AG04450 (cell line): ENCODE measurements around the gene KLHL33. TPM values are rescaled to one million over a fixed set of nuclear protein-coding genes. Genes with fewer than 3 reads are reported as not detected.

Experiments used
- CTCF ChIA-PET: fragments of 300-600, 350-600 bp; formaldehyde crosslinking; extraction: SDS; loops from one replicate; lab custom pipeline; 2022; ENCODE audit warnings: antibody characterized with exemption, inconsistent platforms; lab: Charles Lee
- POLR2A ChIA-PET: fragments of 350-600 bp; formaldehyde crosslinking; extraction: SDS; loops from one replicate; lab custom pipeline; 2021; ENCODE audit warnings: antibody characterized with exemption, inconsistent platforms; lab: Yijun Ruan, JAX
- DNase-seq: peaks from one replicate; pipeline ENCODE4 v3.0.0-alpha.2; 2011; ENCODE audit warnings: low read depth, low spot score
- H3K27ac ChIP-seq: one replicate; pipeline ENCODE4 v1.5.1; 2012; ENCODE audit warnings: low read depth, low read length, control low read depth
- H3K27me3 ChIP-seq: one replicate; pipeline ENCODE4 v1.6.0; 2012; ENCODE audit warnings: low read length; ENCODE audit not compliant: control insufficient read depth, insufficient read depth
- H3K4me3 ChIP-seq: 2 replicates; pipeline ENCODE4 v1.5.1; 2011; ENCODE audit warnings: mild to moderate bottlenecking, low read depth, low read length, control low read depth
- H3K9me3 ChIP-seq: 2 replicates; pipeline ENCODE4 v1.5.1; 2012; ENCODE audit warnings: low read length; ENCODE audit not compliant: control insufficient read depth, insufficient read depth
- polyA minus RNA-seq: library from RNA; depleted of rRNA, polyadenylated mRNA; stranded (reverse); fragments of >200 nt; gene quantifications from 2 replicates; pipeline ENCODE4 v1.2.3, GENCODE V29; 2011; rRNA and poly(A)+ RNA removed
- polyA plus RNA-seq: library from polyadenylated mRNA; depleted of rRNA; stranded (reverse); fragments of >200 nt; gene quantifications from 2 replicates; pipeline ENCODE4 v1.2.3, GENCODE V29; 2011; rRNA removed
- TF ChIP-seq, protein P1 (sequence below): IDR thresholded peaks from 2 replicates; pipeline ENCODE4 v1.5.1; 2011; ENCODE audit warnings: low read depth, low read length, control low read depth, inconsistent platforms

KLHL33 gene, protein sequence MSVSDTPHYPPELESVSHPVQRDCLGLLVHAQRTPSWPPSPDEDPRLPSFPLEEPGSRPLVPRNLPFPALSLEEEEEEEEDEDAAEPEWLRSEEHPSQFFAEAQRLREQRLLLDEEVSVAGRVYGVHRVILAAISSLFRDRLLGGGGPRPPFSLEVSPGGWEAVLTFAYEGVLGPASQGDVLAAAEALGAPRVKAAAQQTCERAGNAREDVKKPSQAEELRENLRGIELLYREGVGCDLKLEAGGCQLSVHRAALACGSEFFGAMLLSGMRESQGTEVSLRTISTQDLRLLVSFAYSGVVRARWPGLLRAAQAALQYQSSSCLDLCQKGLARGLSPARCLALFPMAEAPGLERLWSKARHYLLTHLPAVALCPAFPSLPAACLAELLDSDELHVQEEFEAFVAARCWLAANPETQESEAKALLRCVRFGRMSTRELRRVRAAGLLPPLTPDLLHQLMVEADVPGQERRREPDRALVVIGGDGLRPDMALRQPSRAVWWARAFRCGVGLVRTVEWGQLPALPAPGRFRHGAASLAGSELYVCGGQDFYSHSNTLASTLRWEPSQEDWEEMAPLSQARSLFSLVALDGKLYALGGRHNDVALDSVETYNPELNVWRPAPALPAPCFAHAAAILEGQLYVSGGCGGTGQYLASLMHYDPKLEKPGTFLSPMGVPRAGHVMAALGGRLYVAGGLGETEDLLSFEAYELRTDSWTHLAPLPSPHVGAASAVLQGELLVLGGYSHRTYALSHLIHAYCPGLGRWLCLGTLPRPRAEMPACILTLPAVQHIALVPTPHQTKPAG
- polyA plus RNA-seq (0.06 and 0.09 TPM in 2 replicates), polyA minus RNA-seq (0.09 TPM in 2 replicates)

DNA sequence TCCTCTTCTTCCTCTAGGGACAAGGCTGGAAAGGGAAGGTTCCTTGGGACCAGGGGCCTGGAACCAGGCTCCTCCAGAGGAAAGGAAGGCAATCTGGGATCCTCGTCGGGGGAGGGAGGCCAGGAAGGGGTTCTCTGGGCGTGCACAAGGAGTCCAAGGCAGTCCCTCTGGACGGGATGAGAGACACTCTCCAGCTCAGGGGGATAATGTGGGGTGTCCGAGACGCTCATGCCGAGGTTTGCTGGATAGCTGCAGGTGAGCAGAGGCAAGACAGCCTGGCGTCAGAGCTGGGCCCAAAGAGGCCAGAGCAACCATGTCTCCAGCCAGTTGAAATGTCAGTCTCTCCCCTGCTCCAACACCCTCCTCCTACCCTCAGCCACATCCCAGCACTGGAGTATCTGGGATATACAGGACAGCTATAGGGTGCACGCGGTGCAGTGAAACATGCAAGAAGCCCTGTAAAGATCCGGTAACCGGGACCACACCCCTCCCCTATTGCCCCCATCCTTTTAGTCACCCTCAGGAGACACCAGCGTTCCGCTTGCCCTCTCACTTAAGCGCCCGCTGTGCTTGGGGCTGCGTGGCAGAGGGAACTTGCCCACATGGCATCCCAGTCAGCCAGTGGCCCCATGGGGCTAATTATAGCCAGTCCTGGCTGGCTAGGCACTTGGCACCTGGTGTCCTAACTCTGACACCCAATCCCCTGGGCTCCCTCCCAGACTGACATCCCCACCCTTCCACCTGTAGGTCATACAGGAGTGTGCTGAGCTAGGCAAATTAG, at the start of gene KLHL33:
KLHL33 (minus strand) TSS at position 585 of the 781 bp plus-strand sequence; CDS start at position 230, 355 bp downstream.
- no peak for DNase-seq
- Histone ChIP-seq H3K27me3 (peaks cover 3% of the 10 kb centered on the region), H3K4me3 (no peak within 1 kb of the TSS), H3K9me3 (no peaks in the 10 kb centered on the region; the same call in 1 of the 2 replicates), H3K27ac (no peak within 1 kb of the TSS)
- ChIA-PET POLR2A (no interaction called here), CTCF (interaction anchor here (4.4 kb wide), 1 partner anchor 21 kb away, joined by 22 read pairs; no protein-coding TSS in a partner anchor)
- TF ChIP-seq, protein P1, sequence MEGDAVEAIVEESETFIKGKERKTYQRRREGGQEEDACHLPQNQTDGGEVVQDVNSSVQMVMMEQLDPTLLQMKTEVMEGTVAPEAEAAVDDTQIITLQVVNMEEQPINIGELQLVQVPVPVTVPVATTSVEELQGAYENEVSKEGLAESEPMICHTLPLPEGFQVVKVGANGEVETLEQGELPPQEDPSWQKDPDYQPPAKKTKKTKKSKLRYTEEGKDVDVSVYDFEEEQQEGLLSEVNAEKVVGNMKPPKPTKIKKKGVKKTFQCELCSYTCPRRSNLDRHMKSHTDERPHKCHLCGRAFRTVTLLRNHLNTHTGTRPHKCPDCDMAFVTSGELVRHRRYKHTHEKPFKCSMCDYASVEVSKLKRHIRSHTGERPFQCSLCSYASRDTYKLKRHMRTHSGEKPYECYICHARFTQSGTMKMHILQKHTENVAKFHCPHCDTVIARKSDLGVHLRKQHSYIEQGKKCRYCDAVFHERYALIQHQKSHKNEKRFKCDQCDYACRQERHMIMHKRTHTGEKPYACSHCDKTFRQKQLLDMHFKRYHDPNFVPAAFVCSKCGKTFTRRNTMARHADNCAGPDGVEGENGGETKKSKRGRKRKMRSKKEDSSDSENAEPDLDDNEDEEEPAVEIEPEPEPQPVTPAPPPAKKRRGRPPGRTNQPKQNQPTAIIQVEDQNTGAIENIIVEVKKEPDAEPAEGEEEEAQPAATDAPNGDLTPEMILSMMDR: no peak

DNA sequence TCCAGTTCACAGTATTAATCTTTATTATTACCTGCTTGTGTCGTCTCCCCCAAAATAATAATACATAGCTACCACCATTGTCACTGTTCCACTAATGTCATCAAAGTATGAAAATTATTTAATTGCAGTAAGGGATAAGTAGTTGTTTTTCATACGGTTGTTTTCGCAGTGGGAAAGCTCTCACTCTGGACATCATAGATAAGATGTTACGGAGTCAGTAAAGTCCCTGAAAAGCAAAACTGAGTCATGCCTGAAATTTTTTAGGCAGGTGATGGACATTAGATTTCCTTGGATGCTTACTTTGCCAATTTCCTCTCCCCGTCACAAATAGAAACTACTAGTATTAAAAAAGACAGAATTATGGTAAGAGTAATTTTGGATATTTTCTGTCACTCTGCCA, 46.4 kb upstream of the KLHL33 start:
- ChIA-PET POLR2A (no interaction called here), CTCF (interaction anchor here (0.6 to 1.0 kb wide), 2 partner anchors 67 to 74 kb away, joined by 3 read pairs; no protein-coding TSS in a partner anchor)
- Histone ChIP-seq H3K4me3 (no peak overlapping the region), H3K27ac (no peak overlapping the region), H3K27me3 (no peaks in the 10 kb centered on the region), H3K9me3 (no peaks in the 10 kb centered on the region)
- TF ChIP-seq, protein P1: no peak
- DNase-seq: no peak

DNA sequence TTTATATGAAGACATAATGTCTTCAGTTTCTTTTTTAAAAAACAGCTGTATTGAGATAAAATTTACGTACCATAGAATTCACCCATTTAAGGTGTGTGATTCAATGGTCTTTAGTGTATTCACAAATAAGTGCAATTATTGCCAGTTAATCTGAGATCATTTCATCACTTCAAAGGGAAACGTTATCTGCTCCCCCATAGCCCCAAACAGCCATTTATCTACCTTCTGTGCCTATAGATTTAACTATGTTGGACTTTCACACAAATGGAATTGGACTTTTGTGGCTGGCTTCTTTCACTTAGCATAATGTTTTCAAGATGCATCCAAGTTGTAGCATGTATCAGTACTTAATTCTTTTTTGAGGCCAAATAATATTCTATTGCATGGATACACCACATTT, 42.9 kb upstream of the KLHL33 start:
- no peak overlapping the region for H3K27ac ChIP-seq
- H3K4me3 ChIP-seq: no peak overlapping the region
- TF ChIP-seq, protein P1: no peak
- no peaks in the 10 kb centered on the region for H3K9me3 ChIP-seq
- ChIA-PET CTCF (no interaction called here), POLR2A (no interaction called here)
- no peak for DNase-seq
- H3K27me3 ChIP-seq: no peaks in the 10 kb centered on the region

DNA sequence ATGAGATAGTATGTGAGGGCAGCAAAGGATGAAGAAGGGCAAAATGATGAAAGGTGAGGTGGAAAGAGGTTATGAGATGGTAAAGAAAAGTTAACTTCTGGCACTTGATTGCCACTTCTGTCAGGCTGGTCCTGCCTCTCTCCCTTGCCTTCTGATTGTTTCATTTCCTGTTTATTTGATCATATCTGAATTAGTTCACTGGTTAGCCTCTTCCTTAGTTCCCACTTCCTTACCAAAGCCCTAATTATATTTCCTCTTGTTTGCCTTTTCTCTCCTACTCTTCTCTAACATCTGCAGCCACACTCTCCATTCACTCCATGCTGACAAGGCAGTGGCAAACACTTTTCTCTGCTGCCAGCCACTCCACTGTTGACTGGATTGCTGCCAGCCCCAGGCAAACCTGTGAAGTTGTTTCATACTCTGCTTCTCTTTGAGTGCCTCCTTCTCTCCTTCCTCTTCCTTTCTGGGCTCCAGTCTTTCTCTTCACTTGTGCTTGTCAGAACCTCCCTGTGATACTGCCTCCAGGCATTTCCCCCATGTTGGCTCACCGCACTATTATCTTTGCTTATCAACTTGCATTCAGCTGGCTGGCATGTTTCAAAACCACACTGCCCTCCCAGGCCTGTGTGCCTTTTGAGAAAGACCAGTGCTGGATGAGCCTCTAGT, 41.4 kb upstream of the KLHL33 start:
- POLR2A ChIA-PET: interaction anchor here (1.0 kb wide), 1 partner anchor 10 kb away, joined by 3 read pairs; no protein-coding TSS in a partner anchor
- TF ChIP-seq, protein P1: no peak
- Histone ChIP-seq H3K9me3 (no peaks in the 10 kb centered on the region), H3K4me3 (no peak overlapping the region), H3K27ac (peak overlapping the region; percentile 11), H3K27me3 (no peaks in the 10 kb centered on the region)
- CTCF ChIA-PET: interaction anchor here (1.0 kb wide), 1 partner anchor 62 kb away, joined by 3 read pairs; no protein-coding TSS in a partner anchor
- DNase-seq: no peak
